Measurements from ENCODE around the gene DPH1. TPM values are rescaled to one million over a fixed set of nuclear protein-coding genes. Genes with fewer than 3 reads are reported as not detected.

Gene DPH1
- total RNA-seq, 6 experiments from 2014 or later, result 65.9 to 81.6 (median 71.8) TPM

DNA sequence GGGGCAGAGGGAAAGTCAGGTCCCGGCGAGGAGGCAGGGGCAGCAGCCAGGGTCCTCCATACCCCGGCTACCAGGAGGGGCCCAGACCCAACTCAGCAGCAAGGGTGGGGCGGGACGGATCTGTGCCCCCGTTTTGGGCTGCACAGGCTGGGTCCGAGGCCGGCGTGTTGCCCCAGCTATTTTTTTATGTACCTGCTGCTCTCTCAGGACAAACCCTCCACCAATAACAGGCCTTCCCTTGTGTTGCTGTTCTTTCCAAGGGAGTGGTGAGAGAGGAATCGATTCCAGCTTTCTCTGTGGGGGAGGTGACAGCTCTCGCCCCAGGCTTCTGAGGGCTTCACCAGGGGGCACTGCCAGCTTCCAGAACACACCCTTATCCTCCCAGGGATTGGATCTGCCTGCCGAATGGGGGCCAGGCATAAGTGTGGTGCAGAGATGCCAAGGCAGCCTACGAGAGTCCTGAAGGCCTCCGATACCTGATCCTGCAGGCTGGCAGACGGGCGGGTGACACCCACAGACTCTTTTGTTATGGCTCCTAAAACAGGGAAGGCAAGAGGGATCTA, 27.1 kb upstream of the DPH1 start:
- no peak for DNase-seq
- no peak overlapping the region for H3K27ac Mint-ChIP-seq
- H3K4me1 Mint-ChIP-seq (ENCODE audit: low read depth), result peaks cover 14% of the 10 kb centered on the region
- H3K4me3 Mint-ChIP-seq, result no peak overlapping the region
- H3K27me3 Mint-ChIP-seq (ENCODE audit: insufficient read depth), result peaks cover 7% of the 10 kb centered on the region
- TF ChIP-seq, protein P1, sequence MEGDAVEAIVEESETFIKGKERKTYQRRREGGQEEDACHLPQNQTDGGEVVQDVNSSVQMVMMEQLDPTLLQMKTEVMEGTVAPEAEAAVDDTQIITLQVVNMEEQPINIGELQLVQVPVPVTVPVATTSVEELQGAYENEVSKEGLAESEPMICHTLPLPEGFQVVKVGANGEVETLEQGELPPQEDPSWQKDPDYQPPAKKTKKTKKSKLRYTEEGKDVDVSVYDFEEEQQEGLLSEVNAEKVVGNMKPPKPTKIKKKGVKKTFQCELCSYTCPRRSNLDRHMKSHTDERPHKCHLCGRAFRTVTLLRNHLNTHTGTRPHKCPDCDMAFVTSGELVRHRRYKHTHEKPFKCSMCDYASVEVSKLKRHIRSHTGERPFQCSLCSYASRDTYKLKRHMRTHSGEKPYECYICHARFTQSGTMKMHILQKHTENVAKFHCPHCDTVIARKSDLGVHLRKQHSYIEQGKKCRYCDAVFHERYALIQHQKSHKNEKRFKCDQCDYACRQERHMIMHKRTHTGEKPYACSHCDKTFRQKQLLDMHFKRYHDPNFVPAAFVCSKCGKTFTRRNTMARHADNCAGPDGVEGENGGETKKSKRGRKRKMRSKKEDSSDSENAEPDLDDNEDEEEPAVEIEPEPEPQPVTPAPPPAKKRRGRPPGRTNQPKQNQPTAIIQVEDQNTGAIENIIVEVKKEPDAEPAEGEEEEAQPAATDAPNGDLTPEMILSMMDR (IDR thresholded peaks at IDR 0.05), result no peak
- H3K9me3 Mint-ChIP-seq, result no peaks in the 10 kb centered on the region
- H3K36me3 Mint-ChIP-seq (ENCODE audit: low read depth), result no peaks in the 10 kb centered on the region

DNA sequence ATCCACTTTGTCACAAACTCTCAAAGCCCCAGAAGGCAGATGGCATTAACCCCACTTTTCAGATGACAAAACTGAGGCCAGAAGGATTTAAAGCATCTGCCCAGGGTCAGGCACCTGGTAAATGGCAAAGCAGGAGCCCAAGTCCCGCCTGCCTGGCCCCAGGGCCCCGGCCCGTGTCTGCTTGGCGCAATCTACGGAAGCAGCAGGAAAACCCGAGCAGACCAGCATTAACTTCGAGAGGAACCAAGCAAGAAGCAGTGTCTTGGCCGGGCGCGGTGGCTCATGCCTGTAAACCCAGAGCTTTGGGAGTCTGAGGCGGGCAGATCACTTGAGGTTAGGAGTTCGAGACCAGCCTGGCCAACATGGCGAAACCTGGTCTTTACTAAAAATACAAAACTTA, 26.4 kb upstream of the DPH1 start:
- Mint-ChIP-seq H3K36me3 (ENCODE audit: low read depth) (no peaks in the 10 kb centered on the region), H3K9me3 (no peaks in the 10 kb centered on the region), H3K4me1 (ENCODE audit: low read depth) (peaks cover 14% of the 10 kb centered on the region), H3K27ac (no peak overlapping the region), H3K4me3 (no peak overlapping the region), H3K27me3 (ENCODE audit: insufficient read depth) (peaks cover 7% of the 10 kb centered on the region)
- DNase-seq, result no peak
- TF ChIP-seq, protein P1 (IDR thresholded peaks at IDR 0.05), result no peak

DNA sequence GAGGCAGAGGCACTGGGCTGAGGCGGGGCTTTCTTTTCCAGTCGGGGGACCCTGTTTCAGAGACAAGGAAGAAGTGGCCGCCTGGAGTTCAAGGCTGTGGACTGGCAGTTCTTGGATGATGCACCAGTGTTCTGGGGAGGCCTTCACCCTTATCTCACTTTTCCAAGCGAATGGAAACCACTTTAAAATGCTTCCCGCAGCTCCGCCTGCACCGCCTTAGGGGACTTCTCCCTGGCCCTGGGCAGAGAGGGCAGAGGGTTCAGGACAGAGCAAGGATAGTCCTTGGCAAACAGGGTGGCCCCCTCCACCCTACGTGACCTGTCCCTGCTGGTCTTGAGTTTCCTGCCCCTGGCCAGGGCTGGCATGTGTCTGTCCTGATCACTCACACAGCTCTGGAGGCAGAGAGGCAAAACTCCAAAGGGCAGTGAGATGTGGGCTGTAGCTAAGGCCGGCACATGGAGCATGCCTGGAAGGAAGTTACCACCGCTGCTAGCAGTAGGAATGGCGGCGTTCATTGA, 25.5 kb upstream of the DPH1 start:
- Mint-ChIP-seq H3K36me3 (ENCODE audit: low read depth) (no peaks in the 10 kb centered on the region), H3K27me3 (ENCODE audit: insufficient read depth) (peaks cover 3% of the 10 kb centered on the region), H3K9me3 (no peaks in the 10 kb centered on the region), H3K27ac (no peak overlapping the region), H3K4me1 (ENCODE audit: low read depth) (peaks cover 7% of the 10 kb centered on the region), H3K4me3 (no peak overlapping the region)
- no peak for DNase-seq
- TF ChIP-seq, protein P1 (IDR thresholded peaks at IDR 0.05), result no peak

DNA sequence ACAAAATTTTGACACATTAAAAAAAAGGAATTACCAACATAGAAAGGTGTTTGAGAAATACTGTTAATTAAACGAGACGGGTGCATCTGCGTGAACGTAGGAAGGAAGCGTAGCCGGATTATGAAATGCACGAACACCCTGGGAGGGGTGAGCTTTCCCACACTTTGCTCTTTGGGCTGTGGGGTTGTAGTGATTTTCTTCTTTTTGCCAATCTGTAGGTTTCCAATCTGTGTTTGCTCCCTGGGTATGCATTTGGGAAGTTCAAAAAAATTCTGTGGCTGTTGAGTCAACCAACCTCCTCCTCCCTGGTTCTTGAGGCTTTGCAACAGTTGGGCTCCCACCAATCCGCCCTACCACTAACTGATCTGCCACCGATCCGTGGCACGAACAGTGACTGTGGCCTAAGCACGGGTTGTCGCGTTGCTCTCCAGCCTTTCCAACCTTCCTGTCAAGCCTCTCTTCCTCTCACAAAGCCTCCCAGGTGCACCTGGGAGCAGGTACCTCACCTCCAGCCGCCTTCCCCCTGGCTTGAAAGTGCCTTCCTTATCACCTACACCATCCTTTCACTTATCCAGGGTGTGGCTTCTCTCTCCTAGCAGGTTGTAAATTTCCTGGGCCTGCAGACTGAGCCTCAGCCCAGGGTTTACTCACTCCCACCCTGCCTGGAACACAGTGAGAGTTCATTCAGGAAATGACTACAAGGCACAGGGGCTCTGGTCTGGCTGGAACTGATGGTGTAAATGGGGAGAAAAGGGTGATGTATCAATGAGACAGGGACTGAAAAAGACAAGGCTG, 21.4 kb upstream of the DPH1 start:
- Mint-ChIP-seq H3K36me3 (ENCODE audit: low read depth) (no peaks in the 10 kb centered on the region), H3K27me3 (ENCODE audit: insufficient read depth) (no peaks in the 10 kb centered on the region; the same call in none of the 2 replicates), H3K9me3 (peaks cover 5% of the 10 kb centered on the region; the same call in 1 of the 2 replicates), H3K4me1 (ENCODE audit: low read depth) (peaks cover 17% of the 10 kb centered on the region), H3K27ac (no peak overlapping the region), H3K4me3 (no peak overlapping the region)
- TF ChIP-seq, protein P1 (IDR thresholded peaks at IDR 0.05), result no peak
- no peak for DNase-seq

DNA sequence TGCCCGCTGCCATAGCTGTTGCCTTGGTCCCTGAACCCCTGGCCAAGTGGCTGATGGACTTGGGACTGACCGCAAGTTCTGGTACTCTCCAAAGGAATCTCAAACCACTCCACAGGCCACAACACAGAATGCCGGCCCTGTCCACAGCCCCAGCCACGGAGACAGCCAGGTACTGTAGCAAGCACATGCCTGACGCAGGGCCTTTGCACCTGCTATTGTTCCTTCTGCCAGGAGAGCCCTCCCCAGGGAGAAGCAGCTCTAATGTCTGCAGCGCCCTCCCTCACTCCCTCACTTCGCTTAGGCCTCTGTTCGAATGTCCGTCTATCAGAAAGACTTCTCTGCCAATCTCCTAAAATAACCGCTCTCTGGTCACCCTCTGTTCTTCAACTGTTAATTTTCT, 20.2 kb upstream of the DPH1 start:
- DNase-seq, result no peak
- peaks cover 6% of the 10 kb centered on the region for H3K27me3 Mint-ChIP-seq (ENCODE audit: insufficient read depth)
- H3K36me3 Mint-ChIP-seq (ENCODE audit: low read depth), result no peaks in the 10 kb centered on the region
- peaks cover 17% of the 10 kb centered on the region for H3K4me1 Mint-ChIP-seq (ENCODE audit: low read depth)
- no peak overlapping the region for H3K27ac Mint-ChIP-seq
- TF ChIP-seq, protein P1 (IDR thresholded peaks at IDR 0.05), result no peak
- H3K9me3 Mint-ChIP-seq, result peaks cover 5% of the 10 kb centered on the region; the same call in 1 of the 2 replicates
- no peak overlapping the region for H3K4me3 Mint-ChIP-seq

Measured in HFFc6 (cell line).